GM11168 (cell line): ENCODE data around the gene EGFL8.

Experiments used
- in situ Hi-C: fragments of 300-500 bp; cut with MboI; formaldehyde crosslinking; loops from one replicate; pipeline ENCODE4 v1.12.0; 2022; ENCODE audit warnings: low sequenced_read_pairs; ENCODE audit not compliant: unreplicated experiment

The EGFL8 gene

GRCh38 chr6:32164295-32164694 lies at the start of gene EGFL8:
TSS of gene EGFL8 (plus strand) at chr6:32164595. CDS start at chr6:32166166, 1,571 bp downstream.
- in situ Hi-C loops: no loop called here

DNA sequence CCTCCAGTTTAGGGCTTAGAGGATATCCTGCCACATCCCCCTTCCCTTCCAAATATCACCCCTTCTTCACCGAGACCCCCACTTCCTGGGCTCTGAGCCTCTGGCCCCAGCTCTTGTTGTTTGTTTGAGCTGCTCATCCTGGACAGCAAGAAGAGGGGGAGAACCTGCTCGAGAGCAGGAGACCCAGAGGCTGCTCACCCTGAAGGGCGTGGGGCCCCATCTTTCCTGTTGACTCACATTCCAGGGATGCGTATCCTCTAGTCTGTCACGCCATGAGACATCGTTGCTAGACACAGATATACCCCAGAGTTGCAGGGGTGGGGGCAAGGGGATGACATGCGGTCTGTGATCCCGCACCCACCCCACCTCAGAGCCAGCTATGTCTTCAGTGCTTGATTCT lies 49.6 kb upstream of the EGFL8 start:
- in situ Hi-C loops: no loop called here

GRCh38 chr6:32115623-32116022 lies 48.8 kb upstream of the EGFL8 start:
- in situ Hi-C loops: no loop called here

- in situ Hi-C loops: no loop called here
These were observed 47.7 kb upstream of the EGFL8 start for GRCh38 chr6:32116674-32117073.

DNA sequence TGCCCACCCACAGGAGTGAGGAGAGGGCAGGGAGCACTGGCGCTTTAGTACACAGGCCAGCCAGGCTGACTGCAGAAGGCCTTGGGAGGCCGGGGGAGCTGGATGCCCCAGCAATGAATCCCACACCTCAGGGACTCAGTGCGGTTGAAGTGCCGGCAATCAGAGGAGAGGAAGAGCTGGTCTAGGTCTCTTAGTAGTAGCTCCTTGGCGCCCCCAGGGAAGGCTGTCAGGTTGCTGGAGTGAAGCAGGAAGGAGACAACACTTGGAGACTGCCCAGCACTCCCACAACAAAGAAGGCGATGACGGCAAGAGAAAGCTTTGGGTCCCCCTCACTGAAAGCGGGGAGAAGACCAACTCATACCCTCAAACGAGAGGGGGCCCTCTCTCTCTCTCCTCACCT lies 46.9 kb upstream of the EGFL8 start:
- in situ Hi-C loops: no loop called here

GRCh38 chr6:32118782-32119628 lies 45.4 kb upstream of the EGFL8 start:
- in situ Hi-C loops: no loop called here

DNA sequence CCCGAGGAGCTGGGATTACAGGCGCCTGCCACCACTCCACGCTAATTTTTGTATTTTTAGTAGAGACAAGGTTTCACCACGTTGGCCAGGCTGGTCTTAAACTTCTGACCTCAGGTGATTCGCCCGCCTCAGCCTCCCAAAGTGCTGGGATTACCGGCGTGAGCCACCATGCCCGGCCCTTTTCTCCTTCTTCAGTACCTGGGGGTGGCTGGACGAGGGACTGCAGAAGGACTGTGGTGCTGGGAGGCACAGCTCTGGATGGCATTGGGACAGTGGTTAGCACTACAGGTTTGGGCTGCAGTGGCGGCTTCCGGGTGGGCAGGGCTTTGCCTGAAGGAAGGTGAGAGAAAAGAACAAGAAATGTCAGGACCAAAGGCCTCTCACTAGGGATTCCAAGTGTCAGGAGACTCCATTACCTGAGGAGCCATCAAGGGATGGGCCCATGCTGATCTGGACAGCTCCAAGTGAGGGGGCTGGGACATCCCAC lies 43.8 kb upstream of the EGFL8 start:
- in situ Hi-C loops: no loop called here

GRCh38 chr6:32123681-32124080 lies 40.7 kb upstream of the EGFL8 start:
- in situ Hi-C loops: no loop called here

GRCh38 chr6:32126880-32127279 lies 37.5 kb upstream of the EGFL8 start:
- in situ Hi-C loops: no loop called here

DNA sequence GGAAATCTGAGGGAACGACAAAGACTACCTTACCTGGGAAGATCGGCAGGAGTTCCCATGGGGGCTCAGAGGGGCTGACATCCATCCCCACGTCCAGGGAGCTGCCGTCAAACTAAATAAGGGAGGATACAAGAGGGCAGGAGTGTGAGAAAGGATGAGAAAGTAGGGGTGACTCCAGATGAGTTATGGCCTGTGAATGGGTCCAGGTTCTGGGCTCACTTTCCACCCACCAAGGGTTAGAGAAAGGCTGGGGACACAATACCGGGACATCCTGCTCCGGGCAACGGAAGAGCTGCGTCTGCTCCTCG lies 37.0 kb upstream of the EGFL8 start:
- in situ Hi-C loops: no loop called here

GRCh38 chr6:32127717-32128592 lies 36.4 kb upstream of the EGFL8 start, which contains the start of gene ATF6B:
TSS of gene ATF6B (minus strand) at chr6:32128246. CDS start at chr6:32128207, 39 bp downstream.
- in situ Hi-C loops: no loop called here

GRCh38 chr6:32128751-32129296 lies 35.6 kb upstream of the EGFL8 start:
- in situ Hi-C loops: no loop called here

DNA sequence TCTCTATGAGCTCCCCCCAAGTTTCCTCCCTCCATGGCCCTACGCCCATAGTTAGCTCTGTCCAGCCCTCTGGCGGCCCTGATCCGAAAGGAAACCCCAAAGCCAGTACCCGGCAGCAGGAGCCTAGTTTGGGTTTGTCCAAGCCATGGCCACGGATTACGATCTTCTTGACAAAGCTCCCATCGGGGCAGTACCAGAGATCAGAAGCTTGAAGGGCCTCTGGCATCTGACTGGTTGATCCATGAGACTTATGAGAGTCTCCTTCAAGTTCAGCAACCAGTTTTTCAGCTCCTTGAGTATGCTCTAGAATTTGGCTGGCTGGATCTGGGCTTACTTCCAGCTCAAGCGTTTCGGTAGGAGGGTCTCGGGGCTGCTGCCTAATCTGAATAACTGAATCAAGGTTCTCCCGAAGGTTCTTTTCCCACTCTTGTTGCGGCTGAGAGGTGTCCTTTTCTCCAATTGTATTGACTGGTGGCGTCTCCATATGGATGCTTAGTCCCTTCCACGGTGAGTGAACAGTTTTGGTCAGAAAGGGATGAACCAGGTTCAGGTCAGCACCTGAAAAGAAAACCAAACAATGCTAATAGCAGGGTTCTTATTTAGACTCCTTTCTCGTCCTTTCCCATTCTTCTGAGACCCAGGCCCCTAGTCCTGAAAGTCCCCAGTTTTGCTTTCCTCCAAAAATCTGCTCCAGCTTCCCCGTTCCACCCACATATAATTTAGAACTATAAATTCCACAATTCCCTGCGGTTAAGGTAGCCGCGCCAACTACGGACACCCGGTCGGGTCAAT lies 34.9 kb upstream of the EGFL8 start:
- in situ Hi-C loops: no loop called here

- in situ Hi-C loops: no loop called here
These were observed 32.9 kb upstream of the EGFL8 start for GRCh38 chr6:32131439-32131948.

- in situ Hi-C loops: no loop called here
These were observed 32.3 kb upstream of the EGFL8 start for GRCh38 chr6:32132110-32132509.

- in situ Hi-C loops: no loop called here
These were observed 30.6 kb upstream of the EGFL8 start for GRCh38 chr6:32133786-32134185.

- in situ Hi-C loops: no loop called here
These were observed 26.9 kb upstream of the EGFL8 start for GRCh38 chr6:32137454-32137853.

GRCh38 chr6:32139590-32139989 lies 24.8 kb upstream of the EGFL8 start:
- in situ Hi-C loops: no loop called here

DNA sequence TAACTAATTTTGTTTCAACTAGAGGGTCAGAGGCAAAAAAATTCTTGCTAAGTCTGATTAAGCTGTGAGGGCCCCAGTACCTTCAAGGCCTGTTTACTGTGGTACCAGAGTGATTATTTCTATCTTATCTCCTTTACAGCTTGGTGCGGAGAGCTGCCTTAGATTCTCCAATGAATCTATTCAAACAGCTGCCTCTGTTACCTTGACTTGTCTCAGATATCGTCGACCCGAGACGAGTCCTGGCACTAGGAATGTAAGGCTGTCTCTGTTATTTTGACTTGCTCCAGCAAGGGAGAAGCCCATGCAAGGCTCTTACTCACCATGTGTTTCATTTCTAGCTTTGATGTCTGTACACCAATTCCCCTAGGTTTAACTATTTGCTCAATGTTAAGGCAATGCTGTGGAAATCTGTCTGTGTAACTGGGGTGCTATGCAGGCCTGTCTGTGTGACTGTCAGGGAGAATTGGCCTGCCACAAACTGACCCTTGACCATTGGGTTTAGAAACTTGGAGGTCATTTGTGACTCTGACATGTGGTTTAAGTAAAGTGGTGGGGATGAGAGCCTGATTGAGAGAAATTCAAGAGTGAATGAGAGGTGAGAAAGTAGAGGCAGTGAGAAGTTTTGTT lies 23.9 kb upstream of the EGFL8 start:
- in situ Hi-C loops: no loop called here
